Chondrocyte (in vitro differentiated cells): Measurements from ENCODE around the gene ADM. TPM values are rescaled to one million over a fixed set of nuclear protein-coding genes. Genes with fewer than 3 reads are reported as not detected.

Experiments used
- DNase-seq: peaks from one replicate; pipeline ENCODE4 v3.0.0; 2021; ENCODE audit warnings: mixed read lengths, low spot score
- H3K27ac Mint-ChIP-seq: one replicate; pipeline ENCODE4 v1.8.0; 2021; ENCODE audit warnings: mild to moderate bottlenecking, moderate library complexity, mixed read lengths; ENCODE audit not compliant: unreplicated experiment
- H3K27me3 Mint-ChIP-seq: 2 replicates; pipeline ENCODE4 v1.8.0; 2021; ENCODE audit warnings: low read depth, mixed read lengths
- H3K36me3 Mint-ChIP-seq: 2 replicates; pipeline ENCODE4 v1.8.0; 2021; ENCODE audit warnings: low read depth, mixed read lengths
- H3K4me1 Mint-ChIP-seq: 2 replicates; pipeline ENCODE4 v1.8.0; 2021; ENCODE audit warnings: low read depth, mild to moderate bottlenecking, mixed read lengths
- H3K4me3 Mint-ChIP-seq: one replicate; pipeline ENCODE4 v1.8.0; 2021; ENCODE audit warnings: mild to moderate bottlenecking, moderate library complexity, mixed read lengths; ENCODE audit not compliant: unreplicated experiment
- H3K9me3 Mint-ChIP-seq: 2 replicates; pipeline ENCODE4 v1.8.0; 2021; ENCODE audit warnings: low read depth, mixed read lengths
- CTCF ChIP-seq: fragments of 200-600 bp; sonication (generic); IDR thresholded peaks from 2 replicates; pipeline ENCODE4 v1.5.0; 2021; ENCODE audit warnings: antibody characterized with exemption, mild to moderate bottlenecking, moderate library complexity
- total RNA-seq: library from RNA; stranded (reverse); gene quantifications from 3 replicates; pipeline ENCODE4 v1.2.1, GENCODE V29; 2021

ADM gene
- total RNA-seq, 1 donor from 2014 or later, result 53.8 TPM

GRCh38 chr11:10349806-10350205 is 44.9 kb downstream of the ADM start:
- no peaks in the 10 kb centered on the region for H3K36me3 Mint-ChIP-seq
- H3K4me3 Mint-ChIP-seq, result no peak overlapping the region
- DNase-seq, result no peak
- H3K27me3 Mint-ChIP-seq, result no peaks in the 10 kb centered on the region
- peaks cover 23% of the 10 kb centered on the region for H3K4me1 Mint-ChIP-seq
- no peak overlapping the region for H3K27ac Mint-ChIP-seq
- peaks cover 3% of the 10 kb centered on the region for H3K9me3 Mint-ChIP-seq
- TF ChIP-seq CTCF, result no peak

GRCh38 chr11:10350334-10350733 is 45.5 kb downstream of the ADM start:
- Mint-ChIP-seq H3K4me3 (no peak overlapping the region), H3K9me3 (peaks cover 3% of the 10 kb centered on the region), H3K4me1 (peaks cover 27% of the 10 kb centered on the region)

GRCh38 chr11:10351435-10351764 is 46.5 kb downstream of the ADM start:
- DNase-seq, result no peak
- Mint-ChIP-seq H3K27ac (peak overlapping the region; percentile 97), H3K9me3 (peaks cover 10% of the 10 kb centered on the region), H3K4me3 (no peak overlapping the region), H3K36me3 (no peaks in the 10 kb centered on the region), H3K27me3 (no peaks in the 10 kb centered on the region), H3K4me1 (peaks cover 29% of the 10 kb centered on the region)
- TF ChIP-seq CTCF, result no peak

More at GRCh38 chr11:10350334-10350733, 45.5 kb downstream of the ADM start:
- no peaks in the 10 kb centered on the region for H3K36me3 Mint-ChIP-seq
- H3K27ac Mint-ChIP-seq, result peak overlapping the region; percentile 52
- DNase-seq, result no peak
- no peaks in the 10 kb centered on the region for H3K27me3 Mint-ChIP-seq
- no peak for TF ChIP-seq CTCF

- peaks cover 29% of the 10 kb centered on the region for H3K4me1 Mint-ChIP-seq
- DNase-seq, result no peak
- no peak overlapping the region for H3K4me3 Mint-ChIP-seq
- H3K36me3 Mint-ChIP-seq, result no peaks in the 10 kb centered on the region
- no peak for TF ChIP-seq CTCF
- H3K9me3 Mint-ChIP-seq, result peaks cover 12% of the 10 kb centered on the region
- peak overlapping the region; percentile 97 for H3K27ac Mint-ChIP-seq
- no peaks in the 10 kb centered on the region for H3K27me3 Mint-ChIP-seq
These were observed 47.1 kb downstream of the ADM start for GRCh38 chr11:10351765-10352641.

GRCh38 chr11:10352921-10353550 is 48.2 kb downstream of the ADM start:
- Mint-ChIP-seq H3K4me3 (no peak overlapping the region), H3K36me3 (no peaks in the 10 kb centered on the region), H3K4me1 (peaks cover 29% of the 10 kb centered on the region), H3K9me3 (peaks cover 12% of the 10 kb centered on the region), H3K27me3 (no peaks in the 10 kb centered on the region), H3K27ac (peak overlapping the region; percentile 49)
- TF ChIP-seq CTCF, result no peak
- DNase-seq, result no peak
